HL-60/S4 treated with retinoic acid at 250 ng/mL for 4 days and 3 days (cell line): ENCODE measurements around the gene FAM229A.
"Not testable (repeated sequence)": the region's sequence is repeated elsewhere in the genome, so short reads cannot be mapped to it uniquely, and the experiment has no call there.

Experiments
- in situ Hi-C: fragments of 300-500 bp; cut with MboI; formaldehyde crosslinking; loops from 2 replicates; pipeline ENCODE4 v1.7.0; 2022; ENCODE audit warnings: low sequenced_read_pairs

FAM229A gene, protein sequence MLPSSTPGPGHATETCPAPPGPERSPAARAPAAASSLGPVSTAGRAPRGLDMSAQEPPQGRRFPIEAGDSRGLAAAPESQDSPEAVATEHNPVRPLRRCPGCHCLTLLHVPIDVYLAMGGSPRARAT

DNA sequence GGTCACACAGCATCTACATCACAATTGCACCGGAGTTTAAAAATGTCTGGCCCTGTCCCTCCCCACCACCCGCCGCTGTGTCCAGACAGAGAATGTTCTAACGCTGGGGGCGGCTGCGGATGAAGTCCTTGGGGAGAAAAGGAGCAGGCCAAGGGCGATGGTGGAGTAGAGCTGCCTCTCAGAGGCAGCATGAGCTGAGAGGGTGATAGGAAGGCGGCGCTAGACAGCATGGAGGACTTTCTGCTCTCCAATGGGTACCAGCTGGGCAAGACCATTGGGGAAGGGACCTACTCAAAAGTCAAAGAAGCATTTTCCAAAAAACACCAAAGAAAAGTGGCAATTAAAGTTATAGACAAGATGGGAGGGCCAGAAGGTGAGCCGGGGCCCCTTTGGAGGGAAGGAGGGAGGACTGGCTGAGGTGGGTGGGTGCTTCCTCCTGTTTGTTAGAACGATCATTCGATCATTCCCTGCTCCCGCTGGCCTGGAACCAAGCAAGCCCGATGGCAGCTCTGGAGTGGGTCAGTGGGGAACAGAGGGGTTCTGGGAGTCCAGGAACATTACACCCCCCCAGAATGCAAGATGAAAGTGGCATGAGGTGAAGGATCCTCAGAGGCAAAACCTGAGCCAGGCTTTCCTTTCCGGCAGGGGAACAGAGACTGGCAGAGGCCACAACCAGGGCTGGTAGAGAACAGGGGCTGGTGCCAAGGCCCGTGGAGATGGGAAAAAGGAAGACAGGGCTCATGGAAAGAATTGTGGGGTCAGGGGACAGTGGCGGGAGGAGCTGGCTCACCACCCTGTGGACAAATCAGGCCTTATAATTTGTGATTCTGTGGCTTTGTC is at the start of gene FAM229A, which contains the start of gene TSSK3:
TSS of gene FAM229A (minus strand) at position 12 of the 840 bp plus-strand sequence. CDS start 394 bp downstream, outside the sequence.
TSS of gene TSSK3 (plus strand) at position 66 of the 840 bp plus-strand sequence. CDS start at position 229, 163 bp downstream.
- in situ Hi-C loops = no loop called here

DNA sequence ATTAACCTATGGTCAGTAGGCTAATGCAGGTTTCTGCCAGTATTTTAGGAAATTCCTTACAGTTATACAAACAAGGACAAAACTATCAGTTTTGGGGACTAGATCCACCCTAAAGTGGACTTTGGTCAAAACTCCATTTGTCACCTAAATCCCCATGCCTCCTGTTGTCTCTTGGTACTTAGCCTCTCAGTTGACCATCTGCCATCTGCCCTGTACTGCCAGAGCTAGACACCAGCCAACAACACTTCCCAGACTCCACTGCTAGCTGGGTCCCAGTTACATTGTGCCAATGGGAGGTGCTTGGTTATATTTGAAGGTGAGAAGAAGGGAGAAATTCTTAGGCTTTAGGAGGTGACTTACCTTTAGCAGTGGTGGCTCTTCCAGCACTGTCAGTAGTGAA is 49.0 kb upstream of the FAM229A start:
- in situ Hi-C loops = no loop called here

DNA sequence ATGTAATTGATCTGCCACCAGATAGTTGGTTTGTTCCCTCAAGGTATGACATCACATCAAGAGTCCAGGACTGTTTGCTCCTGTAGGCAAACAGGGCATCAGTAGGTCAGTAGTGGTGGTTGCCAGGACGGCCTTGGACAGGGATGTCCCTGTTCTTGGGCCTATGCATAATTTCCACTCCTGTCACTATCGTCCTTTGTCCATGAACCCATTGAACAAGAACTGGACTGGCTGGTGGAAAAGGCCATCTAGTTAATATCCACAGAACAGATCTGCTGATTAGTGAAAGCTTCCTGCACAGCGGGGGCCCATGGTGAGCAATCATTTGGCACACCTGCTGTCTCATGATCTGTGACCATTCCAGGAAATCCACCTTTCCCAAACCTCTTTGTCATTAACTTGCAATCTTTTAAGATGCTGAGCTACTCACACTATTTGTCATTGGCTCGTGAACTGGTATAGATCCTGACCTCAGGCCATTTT is 44.4 kb upstream of the FAM229A start:
- in situ Hi-C loops = no loop called here

DNA sequence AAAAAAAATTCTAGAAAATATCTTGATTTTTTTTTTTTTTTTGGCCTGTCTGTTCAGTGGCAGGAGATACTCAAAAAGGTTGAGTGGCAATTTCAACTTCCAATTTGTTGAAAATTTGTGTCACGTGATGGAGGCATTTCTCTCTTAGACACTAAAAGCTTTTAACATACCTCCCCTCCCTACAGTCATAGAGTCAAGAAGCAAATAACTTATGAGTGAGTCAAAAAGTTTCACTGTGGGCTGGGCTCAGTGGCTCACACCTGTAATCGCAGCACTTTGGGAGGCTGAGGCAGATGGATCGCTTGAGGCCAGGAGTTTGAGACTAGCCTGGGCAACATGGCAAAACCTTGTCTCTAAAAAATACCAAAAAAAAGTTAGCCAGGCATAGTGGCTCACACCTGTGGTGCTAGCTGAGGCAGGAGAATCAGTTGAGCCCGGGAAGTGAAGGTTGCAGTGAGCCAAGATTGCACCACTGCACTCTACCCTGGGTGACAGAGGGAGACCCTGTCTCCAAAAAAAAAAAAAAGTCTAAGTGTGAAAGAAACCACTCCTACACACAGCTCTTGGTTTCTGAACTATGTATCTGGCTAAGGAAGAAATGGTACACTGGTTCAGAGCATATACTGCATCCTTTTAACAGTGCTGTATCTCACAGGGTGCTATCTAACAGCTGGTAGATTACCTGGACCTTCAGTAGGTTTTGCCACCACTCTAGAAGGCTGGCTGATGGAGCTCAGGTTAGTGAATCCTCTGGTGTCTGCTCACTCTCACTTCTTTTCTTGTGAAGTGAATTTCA is 43.6 kb upstream of the FAM229A start:
- in situ Hi-C loops = no loop called here

DNA sequence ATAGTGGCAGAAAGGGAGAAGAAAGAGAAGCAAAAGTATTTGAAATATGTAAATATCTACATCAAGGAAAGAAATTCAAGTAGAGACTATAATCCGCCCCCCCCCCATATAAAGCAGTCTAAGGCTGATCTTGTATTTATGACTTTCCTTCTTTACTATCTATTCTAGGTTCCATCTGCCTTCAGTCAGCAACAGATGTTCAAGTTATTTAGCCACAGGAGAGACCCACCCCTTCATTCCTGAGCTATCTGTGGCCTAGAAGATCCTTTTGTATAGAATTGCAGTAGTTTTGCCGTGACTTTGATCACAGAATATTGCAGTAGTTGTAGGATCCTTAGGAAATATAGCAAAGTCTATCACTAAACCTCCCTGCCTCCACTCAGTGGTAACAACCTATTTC is 42.7 kb upstream of the FAM229A start:
- in situ Hi-C loops = no loop called here

DNA sequence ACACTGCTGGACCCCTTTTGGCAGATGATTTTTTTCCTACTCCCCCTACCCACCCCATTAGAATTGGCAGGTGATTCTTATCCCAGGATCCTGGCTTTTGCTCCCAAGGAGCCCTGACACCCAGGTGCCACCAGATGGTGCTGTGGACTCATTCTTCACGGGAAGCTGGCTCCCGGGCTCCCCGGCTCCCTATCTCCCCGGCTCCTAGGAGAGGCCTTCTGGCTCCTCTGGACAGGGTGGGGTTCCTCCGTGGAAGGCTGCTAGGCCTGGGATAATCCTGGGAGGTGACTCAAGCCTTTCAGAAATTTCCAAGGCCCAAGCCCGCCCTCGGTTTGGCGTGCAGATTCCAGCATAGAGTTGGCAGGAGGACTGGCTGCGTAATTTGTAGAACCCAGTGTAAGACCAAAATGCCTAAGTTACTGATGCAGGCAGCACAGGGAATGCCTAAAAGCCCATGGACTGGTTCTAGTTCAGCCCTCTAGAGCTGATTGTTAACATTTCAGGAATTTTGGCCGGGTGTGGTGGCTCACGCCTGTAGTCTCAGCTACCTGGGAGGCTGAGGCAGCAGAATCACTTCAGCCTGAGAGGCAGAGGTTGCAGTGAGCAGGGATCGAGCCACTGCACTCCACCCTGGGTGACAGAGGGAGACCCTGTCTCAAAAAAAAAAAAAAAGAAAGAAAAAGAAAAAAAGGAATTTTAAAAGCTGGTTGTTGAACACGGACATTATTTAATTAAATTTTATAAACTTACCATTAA is 38.8 kb upstream of the FAM229A start:
- in situ Hi-C loops = no loop called here

DNA sequence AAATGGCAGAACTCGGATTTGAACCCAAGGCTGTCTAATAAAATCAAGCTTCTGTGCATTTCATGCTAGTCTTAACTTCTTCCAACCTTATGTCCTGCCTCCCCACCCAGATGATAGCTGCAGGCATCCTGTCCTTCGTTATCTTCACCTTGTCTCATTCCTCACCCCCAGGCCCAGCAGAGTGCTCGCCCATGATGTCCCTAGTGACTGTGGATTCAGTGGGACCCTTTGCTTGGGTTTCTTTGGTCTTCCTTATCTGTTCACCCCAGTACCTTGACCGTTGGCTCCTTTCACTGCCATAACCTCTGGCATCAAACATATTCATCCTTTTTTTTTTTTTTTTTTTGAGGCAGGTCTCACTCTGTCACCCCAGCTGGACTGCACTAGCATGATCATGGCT is 37.6 kb upstream of the FAM229A start:
- in situ Hi-C loops = no loop called here

DNA sequence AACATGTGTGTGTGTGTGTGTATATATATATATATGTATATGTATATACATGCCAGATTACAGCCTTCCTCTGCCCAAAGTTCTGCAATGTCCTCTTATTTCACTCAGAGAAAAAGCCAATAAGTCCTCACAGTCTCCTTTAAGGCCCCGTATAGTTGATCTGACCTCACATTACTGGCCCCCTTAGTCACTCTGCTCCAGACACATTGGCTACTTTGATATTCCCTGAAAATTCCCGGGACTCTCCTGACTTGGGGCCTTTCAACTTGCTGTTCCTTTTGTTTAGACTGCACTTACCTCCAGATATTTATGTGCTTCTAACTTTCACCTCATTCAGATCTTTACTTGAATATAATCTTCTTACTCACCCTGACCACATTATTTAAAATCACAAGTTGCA is 36.1 kb upstream of the FAM229A start:
- in situ Hi-C loops = no loop called here

DNA sequence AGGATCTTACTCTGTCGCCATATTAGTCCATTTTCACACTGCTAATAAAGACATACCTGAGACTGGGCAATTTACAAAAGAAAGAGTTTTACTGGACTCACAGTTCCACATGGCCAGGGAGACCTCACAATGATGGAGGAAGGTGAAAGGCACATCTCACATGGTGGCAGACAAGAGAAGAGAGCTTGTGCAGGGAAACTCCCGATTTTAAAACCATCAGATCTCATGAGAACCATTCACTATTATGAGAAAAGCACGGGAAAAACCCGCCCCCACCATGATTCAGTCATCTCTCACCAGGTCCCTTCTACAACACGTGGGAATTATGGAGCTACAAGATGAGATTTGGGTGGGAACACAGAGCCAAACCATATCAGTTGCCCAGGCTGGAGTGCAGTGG is 34.2 kb upstream of the FAM229A start:
- in situ Hi-C loops = not testable (repeated sequence)

DNA sequence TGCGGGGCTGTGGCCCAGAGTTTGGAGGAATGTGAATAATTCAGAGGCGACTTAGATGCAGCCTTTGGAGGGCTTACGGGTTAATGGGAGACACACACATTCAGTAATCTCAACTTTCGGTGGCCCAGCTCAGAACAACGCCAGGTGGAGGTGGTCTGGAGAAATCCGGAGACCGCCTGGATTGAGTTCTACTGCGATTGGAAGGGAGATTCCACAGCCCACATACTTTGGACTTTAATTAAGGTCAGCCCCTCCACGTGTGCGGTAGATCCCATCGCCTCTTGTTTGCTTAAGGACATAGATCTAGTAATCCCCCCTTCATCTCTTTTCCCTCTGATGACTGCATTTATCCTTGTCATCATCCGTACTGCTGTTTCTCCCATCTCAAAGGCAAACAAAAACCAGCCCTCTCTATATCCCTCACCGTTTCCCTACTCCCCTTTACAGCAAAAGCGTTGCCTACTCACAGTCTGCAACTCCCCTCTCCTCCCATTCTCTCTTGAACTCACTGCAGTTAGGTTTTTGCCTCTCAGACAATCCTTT is 32.7 kb upstream of the FAM229A start:
- in situ Hi-C loops = no loop called here

DNA sequence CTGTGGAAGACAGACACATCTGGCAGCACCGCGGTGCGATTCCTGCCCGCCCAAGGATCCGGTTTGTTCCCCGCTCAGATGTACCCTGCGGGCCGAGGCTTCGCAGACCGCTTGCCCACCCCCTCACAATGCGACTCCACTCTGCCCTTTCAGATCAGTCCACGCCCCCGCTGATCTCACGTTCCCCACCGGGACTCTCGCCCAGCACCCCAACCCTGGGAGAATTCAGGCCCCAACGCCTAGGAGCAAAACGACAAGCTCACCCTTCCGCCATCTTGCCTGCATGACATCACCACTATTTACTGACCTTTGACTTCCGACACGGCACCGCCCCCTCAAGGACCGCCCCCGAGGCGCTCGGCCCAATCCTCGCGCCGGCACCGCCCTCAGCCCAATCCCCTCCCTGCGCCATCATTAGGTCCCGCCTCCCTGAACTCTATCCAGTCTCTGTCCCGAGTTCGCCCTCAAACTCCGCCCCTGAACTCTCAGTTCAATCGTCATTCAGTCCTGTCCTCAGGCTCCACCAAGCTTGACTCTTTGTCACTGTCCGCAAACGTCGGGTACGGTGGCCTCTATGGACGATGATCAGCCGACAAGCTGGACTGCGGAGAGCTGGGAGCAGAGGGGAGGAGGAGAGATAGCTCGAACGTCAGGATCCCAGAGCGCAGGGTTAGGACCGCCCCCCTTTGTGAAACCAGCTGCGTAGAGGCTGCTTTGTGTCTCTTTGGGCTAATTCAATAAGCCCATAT is 32.0 kb upstream of the FAM229A start, which contains the start of gene BSDC1:
TSS of gene BSDC1 (minus strand) at position 301 of the 749 bp plus-strand sequence. CDS start at position 274, 27 bp downstream.
- in situ Hi-C loops = no loop called here

DNA sequence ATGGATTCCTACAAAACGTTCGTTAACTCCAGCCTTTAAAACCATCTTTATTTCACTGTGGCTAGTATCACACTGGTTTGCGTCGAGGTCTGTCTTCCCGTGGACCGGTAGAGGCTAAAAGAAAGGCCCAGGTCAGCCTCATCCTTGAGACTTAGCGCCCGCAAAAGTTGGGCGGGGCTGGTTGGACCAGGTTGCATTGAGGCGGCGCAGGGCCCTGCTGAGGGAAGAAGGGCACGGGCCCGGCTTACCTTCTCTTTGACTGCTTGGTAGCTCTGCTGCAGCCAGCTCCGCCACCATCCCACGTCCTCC is 31.5 kb upstream of the FAM229A start:
- in situ Hi-C loops = no loop called here

DNA sequence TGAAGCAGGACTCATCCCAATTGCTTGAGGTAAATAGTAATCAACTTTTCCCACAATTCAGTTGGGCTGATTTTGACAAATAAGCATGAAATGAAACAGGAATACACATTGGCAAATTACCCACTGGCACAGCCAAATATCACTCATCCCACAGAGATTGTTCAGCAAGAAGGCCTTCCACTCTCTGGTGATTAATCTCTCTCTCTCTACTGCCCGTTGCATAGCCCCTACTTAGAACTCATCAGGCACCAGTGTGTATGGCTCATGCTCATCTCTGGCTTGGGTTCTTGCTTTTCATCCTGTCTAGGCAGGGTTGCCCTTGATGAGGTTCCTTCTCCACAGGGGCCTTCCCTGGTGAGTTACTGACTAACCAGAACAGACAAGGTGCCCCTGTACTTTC is 30.9 kb upstream of the FAM229A start:
- in situ Hi-C loops = no loop called here

DNA sequence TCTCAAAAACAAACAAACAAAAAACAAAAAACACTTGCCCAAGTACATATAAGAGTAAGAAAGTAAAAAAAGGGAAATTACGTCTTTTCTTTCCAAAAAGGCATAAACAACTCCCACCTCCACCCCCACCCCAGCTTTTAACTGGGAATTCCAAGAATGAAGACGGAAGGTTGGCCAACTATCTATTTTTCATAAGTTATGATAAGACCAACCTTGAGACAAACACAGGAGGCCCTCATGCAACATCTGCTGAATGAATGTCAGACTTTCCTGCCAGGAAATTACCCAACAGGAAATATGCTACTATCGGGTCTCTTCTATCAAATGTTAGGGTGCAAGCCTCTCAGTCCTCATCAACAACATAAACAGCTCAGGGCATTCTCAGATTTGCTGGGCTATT is 30.0 kb upstream of the FAM229A start:
- in situ Hi-C loops = no loop called here

DNA sequence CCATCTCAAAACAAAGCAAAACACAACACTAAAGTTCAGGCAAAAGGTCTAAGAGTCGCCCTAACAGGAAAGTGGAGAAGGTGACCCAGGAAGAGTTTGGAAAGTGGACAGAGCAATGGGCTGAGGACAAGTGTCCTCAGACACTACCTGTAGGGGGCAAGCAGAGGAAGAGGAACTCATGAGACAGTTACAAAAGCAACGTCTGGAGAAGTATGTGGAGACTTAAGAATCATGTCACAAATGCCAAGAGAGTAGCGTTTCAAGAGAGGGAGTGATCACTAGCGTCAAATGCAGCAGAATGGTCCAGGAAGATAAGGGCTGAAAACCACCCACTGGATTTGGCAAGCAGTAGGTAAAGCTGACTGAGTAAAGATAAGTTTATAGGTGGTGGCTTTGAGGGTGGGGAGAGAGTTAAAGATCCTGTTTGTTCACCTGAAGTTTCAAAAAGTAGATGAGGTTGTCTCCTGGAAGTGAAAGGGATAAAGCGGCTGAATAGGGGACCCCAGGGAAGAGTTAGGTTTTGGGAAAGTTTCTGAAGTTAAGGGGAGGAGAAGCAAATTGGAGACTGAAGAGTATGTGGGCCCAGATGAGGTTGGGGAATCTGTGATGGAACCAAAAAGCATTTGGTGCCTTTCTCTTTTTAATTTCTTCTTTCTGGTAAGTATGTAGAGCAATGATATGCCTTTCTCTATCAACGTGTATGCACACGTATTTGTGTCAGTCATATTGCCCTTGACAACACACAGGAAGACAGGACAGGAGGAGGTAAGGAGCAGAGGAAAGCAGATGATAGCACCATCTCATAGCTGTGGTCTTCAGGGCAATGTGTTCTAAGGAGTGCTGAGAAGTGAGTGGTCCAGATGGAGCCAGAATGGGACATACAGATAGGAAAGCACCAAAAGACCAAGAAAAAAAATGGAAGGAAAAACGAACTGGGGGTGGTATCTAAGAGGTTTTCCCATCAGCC is 28.9 kb upstream of the FAM229A start:
- in situ Hi-C loops = no loop called here

DNA sequence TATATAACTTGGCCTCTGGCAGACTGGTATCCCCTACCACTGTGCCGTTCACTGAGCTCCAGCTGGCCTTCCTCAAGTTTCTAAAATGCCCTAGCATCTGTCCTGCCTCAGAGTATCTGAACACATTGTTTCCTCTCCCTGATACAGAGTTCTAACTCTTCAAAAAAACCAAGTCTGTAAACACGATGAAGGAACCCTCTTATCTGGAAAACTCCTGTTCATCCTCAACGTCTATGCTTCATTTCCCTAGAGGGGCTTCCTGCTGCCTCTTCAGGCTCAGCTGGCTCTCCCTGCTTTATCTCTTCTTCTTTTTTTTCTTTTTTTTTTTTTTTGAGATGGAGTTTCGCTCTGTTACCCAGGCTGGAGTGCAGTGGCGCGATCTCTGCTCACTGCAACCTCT is 26.4 kb upstream of the FAM229A start:
- in situ Hi-C loops = no loop called here

DNA sequence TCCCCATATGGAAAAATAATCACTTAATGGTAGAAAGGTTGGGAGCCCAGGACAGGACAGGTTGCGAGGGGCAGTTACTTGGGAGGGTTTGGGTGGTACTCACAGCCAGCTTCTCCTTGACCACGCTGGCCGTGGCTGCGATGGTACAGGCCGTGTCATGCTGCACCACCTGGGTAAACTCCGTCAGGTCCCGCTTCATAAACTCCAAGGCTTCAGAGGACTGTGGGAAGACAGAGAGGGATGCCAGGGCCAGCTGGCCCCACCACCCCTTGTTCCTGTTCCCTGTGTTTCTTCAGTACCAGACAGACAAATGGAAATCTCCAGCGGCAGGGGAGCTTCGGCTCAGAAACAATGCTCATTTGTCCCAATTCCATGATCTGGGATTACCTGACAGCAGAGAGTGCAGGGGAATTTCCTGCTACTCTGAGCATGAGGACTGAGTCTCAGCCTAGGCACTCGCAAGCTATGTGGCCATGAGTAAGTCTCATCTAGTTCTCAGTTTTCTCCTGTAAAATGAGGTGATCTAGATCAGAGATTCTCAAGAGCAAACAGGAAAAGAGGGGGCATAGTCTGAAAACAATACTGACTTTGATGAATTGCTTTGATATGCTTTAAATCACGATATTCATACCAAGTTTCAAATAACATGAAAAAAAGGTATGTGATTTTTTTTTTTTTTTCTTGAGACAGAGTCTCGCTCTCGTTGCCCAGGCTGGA is 24.5 kb upstream of the FAM229A start:
- in situ Hi-C loops = no loop called here

DNA sequence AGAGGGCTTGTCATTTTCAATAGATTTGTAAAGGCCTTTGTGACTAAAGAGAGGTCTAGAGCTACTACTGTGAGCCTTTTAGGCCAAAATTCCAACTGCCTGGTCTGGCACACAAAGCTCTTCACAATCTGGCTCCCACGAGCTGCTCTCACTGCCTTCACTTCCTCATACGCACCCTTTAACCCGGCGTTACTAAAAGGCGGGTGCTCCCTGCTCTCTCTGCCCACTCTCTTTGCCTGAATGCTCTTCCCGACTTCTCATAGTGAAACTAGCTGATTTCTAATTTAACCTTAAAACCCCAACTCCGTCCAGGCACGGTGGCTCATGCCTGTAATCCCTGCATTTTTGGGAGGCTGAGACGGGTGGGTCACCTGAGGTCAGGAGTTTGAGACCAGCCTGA is 17.8 kb upstream of the FAM229A start:
- in situ Hi-C loops = no loop called here
